GM19193 (cell line): Measurements from ENCODE around the gene CCDC9.

Source experiments
- POLR2A ChIP-seq: IDR thresholded peaks from 4 replicates; pipeline ENCODE4 v1.6.1; 2011; ENCODE audit not compliant: insufficient read depth, insufficient read length; ENCODE audit errors: extremely low read depth

The CCDC9 gene

GRCh38 chr19:47253467-47253881 is 2.9 kb upstream of the CCDC9 start:
- no peak for TF ChIP-seq POLR2A

- no peak for TF ChIP-seq POLR2A
Observed at GRCh38 chr19:47253970-47254369, 2.4 kb upstream of the CCDC9 start.

- TF ChIP-seq POLR2A: no peak
Observed at GRCh38 chr19:47256693-47257410, 527 bp downstream of the CCDC9 start.

GRCh38 chr19:47257411-47258169 is 1.3 kb downstream of the CCDC9 start:
- TF ChIP-seq POLR2A: peak; percentile 31

GRCh38 chr19:47258434-47258833 is 2.1 kb downstream of the CCDC9 start:
- TF ChIP-seq POLR2A: no peak

GRCh38 chr19:47258895-47259555 is 2.7 kb downstream of the CCDC9 start:
- no peak for TF ChIP-seq POLR2A

GRCh38 chr19:47260476-47260875 is 4.2 kb downstream of the CCDC9 start:
- TF ChIP-seq POLR2A: no peak

GRCh38 chr19:47264629-47265028 is 8.3 kb downstream of the CCDC9 start:
- TF ChIP-seq POLR2A: no peak

GRCh38 chr19:47266401-47266941 is 10.1 kb downstream of the CCDC9 start:
- no peak for TF ChIP-seq POLR2A

GRCh38 chr19:47267350-47267759 is 11.0 kb downstream of the CCDC9 start:
- TF ChIP-seq POLR2A: no peak

- TF ChIP-seq POLR2A: no peak
Observed at GRCh38 chr19:47268028-47268427, 11.7 kb downstream of the CCDC9 start.

- TF ChIP-seq POLR2A: no peak
Observed at GRCh38 chr19:47269596-47269995, 13.3 kb downstream of the CCDC9 start.

- TF ChIP-seq POLR2A: no peak
Observed at GRCh38 chr19:47270408-47270807, 14.1 kb downstream of the CCDC9 start.

- no peak for TF ChIP-seq POLR2A
Observed at GRCh38 chr19:47271949-47272348, 15.6 kb downstream of the CCDC9 start.
